HCT116 (cell line): Measurements from ENCODE around the gene DBNL. TPM values are rescaled to one million over a fixed set of nuclear protein-coding genes. Genes with fewer than 3 reads are reported as not detected.

Experiments used
- ATAC-seq: fragments of 200-7000 bp; cut with Tn5 transposase; 2 replicates; pipeline ENCODE4 v1.9.1; 2020; ENCODE audit warnings: mild to moderate bottlenecking, moderate library complexity
- BruUV-seq: library from RNA; stranded (reverse); fragments of 400-500 nt; replicated peaks from 2 replicates; lab custom pipeline; 2021; lab: Mats Ljungman, UMichigan
- CTCF ChIA-PET: fragments of 300-600 bp; sonication (Branson Sonifier 250); formaldehyde crosslinking; loops from one replicate; lab custom pipeline; 2021; ENCODE audit warnings: antibody characterized with exemption; lab: Charles Lee
- POLR2A ChIA-PET: fragments of 300-600, 350-600 bp; sonication (Branson Sonifier 250); formaldehyde crosslinking; loops from one replicate; lab custom pipeline; 2021; ENCODE audit warnings: antibody characterized with exemption; lab: Charles Lee
- RAD21 ChIA-PET, 2 experiments: fragments of 300-600 bp; sonication (Branson Sonifier 250); formaldehyde crosslinking; loops; one replicate each; lab custom pipeline; 2023; ENCODE audit warnings: low total read pairs in 2 of 2; ENCODE audit not compliant: uncharacterized antibody in 2 of 2, unreplicated experiment in 2 of 2, low non-redundant PET in 1 of 2; lab: Charles Lee
- DNase-seq: peaks from one replicate; pipeline ENCODE4 v3.0.0-alpha.2; 2010; ENCODE audit warnings: low read depth, low spot score
- H2AFZ ChIP-seq: fragments of 200-600 bp; shearing (Covaris generic), sonication (generic); 2 replicates; pipeline ENCODE4 v1.6.1; 2017; ENCODE audit warnings: low read depth, mixed run types, mixed read lengths, antibody characterized with exemption, low read length; ENCODE audit not compliant: poor library complexity, severe bottlenecking
- H3K27ac ChIP-seq: 2 replicates; pipeline ENCODE4 v1.5.1; 2012; ENCODE audit warnings: low read depth, low read length
- H3K27me3 ChIP-seq: fragments of 200-600 bp; sonication (generic); 2 replicates; pipeline ENCODE4 v1.6.1; 2016; ENCODE audit warnings: mixed run types, low read length, mixed read lengths; ENCODE audit not compliant: insufficient read depth
- H3K36me3 ChIP-seq, 2 experiments: fragments of 200-500 bp in 1 of 2; fragments of 200-600 bp in 1 of 2; sonication (Bioruptor generic) in 1 of 2; sonication (generic) in 1 of 2; 2 replicates each; pipeline versions ENCODE4 v1.5.1 to v1.6.1; 2014 to 2016; ENCODE audit warnings: low read length in 2 of 2, inconsistent platforms in 1 of 2, mixed read lengths in 1 of 2, mixed run types in 1 of 2; ENCODE audit not compliant: insufficient read depth in 2 of 2, control insufficient read depth in 1 of 2
- H3K4me1 ChIP-seq, 2 experiments: fragments of 200-600 bp in 1 of 2; sonication (generic) in 1 of 2; 2 replicates each; pipeline versions ENCODE4 v1.5.1 to v1.6.1; 2012 to 2017; ENCODE audit warnings: low read length in 2 of 2, inconsistent platforms in 1 of 2, mild to moderate bottlenecking in 1 of 2, mixed read lengths in 1 of 2, mixed run types in 1 of 2, moderate library complexity in 1 of 2; ENCODE audit not compliant: insufficient read depth in 2 of 2, control insufficient read depth in 1 of 2
- H3K4me2 ChIP-seq: fragments of 200-600 bp; sonication (generic); 2 replicates; pipeline ENCODE4 v1.6.1; 2017; ENCODE audit warnings: mixed run types, low read length, mixed read lengths
- H3K4me3 ChIP-seq, 2 experiments: fragments of 200-600 bp in 1 of 2; sonication (generic) in 1 of 2; replicated peaks in 1 of 2; 2 replicates each; pipeline ENCODE4 v1.5.1; 2011 to 2016; ENCODE audit warnings: low read length in 2 of 2, control low read depth in 1 of 2, low read depth in 1 of 2, mild to moderate bottlenecking in 1 of 2, mixed read lengths in 1 of 2, mixed run types in 1 of 2
- H3K79me2 ChIP-seq: fragments of 200-600 bp; sonication (generic); 2 replicates; pipeline ENCODE4 v1.6.1; 2017; ENCODE audit warnings: mild to moderate bottlenecking, mixed run types, low read length, moderate library complexity, mixed read lengths; ENCODE audit not compliant: insufficient read depth
- H3K9ac ChIP-seq: fragments of 200-600 bp; sonication (generic); 2 replicates; pipeline ENCODE4 v1.6.1; 2016; ENCODE audit warnings: low read length, mixed read lengths
- H3K9me2 ChIP-seq: fragments of 200-600 bp; sonication (generic), shearing (Covaris generic); 2 replicates; pipeline ENCODE4 v1.6.1; 2017; ENCODE audit warnings: mixed run types, mild to moderate bottlenecking, moderate library complexity; ENCODE audit not compliant: insufficient read depth
- H3K9me3 ChIP-seq, 2 experiments: fragments of 200-500 bp in 1 of 2; fragments of 200-600 bp in 1 of 2; sonication (Bioruptor generic) in 1 of 2; sonication (generic) in 1 of 2; 2 replicates each; pipeline ENCODE4 v1.6.1; 2014 to 2017; ENCODE audit warnings: low read length in 2 of 2, mixed read lengths in 2 of 2, inconsistent platforms in 1 of 2, low read depth in 1 of 2, mild to moderate bottlenecking in 1 of 2, mixed run types in 1 of 2, moderate library complexity in 1 of 2; ENCODE audit not compliant: control insufficient read depth in 1 of 2, insufficient read depth in 1 of 2
- H4K20me1 ChIP-seq: fragments of 200-600 bp; sonication (generic), shearing (Covaris generic); 2 replicates; pipeline ENCODE4 v1.6.1; 2017; ENCODE audit warnings: mixed run types, mild to moderate bottlenecking, moderate library complexity; ENCODE audit not compliant: insufficient read depth
- CBX3 ChIP-seq: IDR thresholded peaks from 2 replicates; pipeline ENCODE4 v1.6.1; 2012; ENCODE audit warnings: low read depth
- ELF1 ChIP-seq: IDR thresholded peaks from 2 replicates; pipeline ENCODE4 v1.6.1; 2012; ENCODE audit warnings: low read depth, borderline replicate concordance
- EZH2 ChIP-seq: fragments of 200-600 bp; sonication (generic); IDR thresholded peaks from 2 replicates; pipeline ENCODE4 v1.6.1; 2017; ENCODE audit warnings: antibody characterized with exemption, mixed run types
- JUND ChIP-seq: IDR thresholded peaks from 2 replicates; pipeline ENCODE4 v1.6.1; 2012
- POLR2AphosphoS5 ChIP-seq: IDR thresholded peaks from 2 replicates; pipeline ENCODE4 v1.6.1; 2011; ENCODE audit warnings: mild to moderate bottlenecking, low read depth, low read length, moderate library complexity
- SRF ChIP-seq: IDR thresholded peaks from 2 replicates; pipeline ENCODE4 v1.6.1; 2012; ENCODE audit warnings: low read depth
- TCF7L2 ChIP-seq: IDR thresholded peaks from 2 replicates; pipeline ENCODE4 v1.7.0; 2011; ENCODE audit warnings: borderline replicate concordance, inconsistent platforms; ENCODE audit not compliant: insufficient read depth, insufficient read length; ENCODE audit errors: extremely low read depth
- YY1 ChIP-seq: IDR thresholded peaks from 2 replicates; pipeline ENCODE4 v1.6.1; 2011; ENCODE audit warnings: low read length, low read depth, moderate library complexity, mild to moderate bottlenecking; ENCODE audit not compliant: insufficient replicate concordance; ENCODE audit errors: extremely low read depth
- ZNF274 ChIP-seq: fragments of 200-500 bp; sonication (Bioruptor generic); IDR thresholded peaks from 2 replicates; pipeline ENCODE4 v1.6.1; 2014; ENCODE audit warnings: mild to moderate bottlenecking, low read depth, low read length, inconsistent platforms
- intact Hi-C: fragments of 100-400 bp; cut with micrococcal nuclease; formaldehyde crosslinking; loops from 2 replicates; pipeline ENCODE4 v1.10.0; 2022
- total RNA-seq: library from RNA; stranded (reverse); gene quantifications from one replicate; pipeline ENCODE4 v1.2.1, GENCODE V29; 2021; ENCODE audit not compliant: unreplicated experiment
- TF ChIP-seq, protein P1 (sequence below): IDR thresholded peaks from 2 replicates; pipeline ENCODE4 v1.6.1; 2012; ENCODE audit warnings: low read depth
- TF ChIP-seq, protein P2 (sequence below): IDR thresholded peaks from 2 replicates; pipeline ENCODE4 v1.6.1; 2012

Gene DBNL
- total RNA-seq, 1 experiment from 2014 or later: 39.4 TPM

DNA sequence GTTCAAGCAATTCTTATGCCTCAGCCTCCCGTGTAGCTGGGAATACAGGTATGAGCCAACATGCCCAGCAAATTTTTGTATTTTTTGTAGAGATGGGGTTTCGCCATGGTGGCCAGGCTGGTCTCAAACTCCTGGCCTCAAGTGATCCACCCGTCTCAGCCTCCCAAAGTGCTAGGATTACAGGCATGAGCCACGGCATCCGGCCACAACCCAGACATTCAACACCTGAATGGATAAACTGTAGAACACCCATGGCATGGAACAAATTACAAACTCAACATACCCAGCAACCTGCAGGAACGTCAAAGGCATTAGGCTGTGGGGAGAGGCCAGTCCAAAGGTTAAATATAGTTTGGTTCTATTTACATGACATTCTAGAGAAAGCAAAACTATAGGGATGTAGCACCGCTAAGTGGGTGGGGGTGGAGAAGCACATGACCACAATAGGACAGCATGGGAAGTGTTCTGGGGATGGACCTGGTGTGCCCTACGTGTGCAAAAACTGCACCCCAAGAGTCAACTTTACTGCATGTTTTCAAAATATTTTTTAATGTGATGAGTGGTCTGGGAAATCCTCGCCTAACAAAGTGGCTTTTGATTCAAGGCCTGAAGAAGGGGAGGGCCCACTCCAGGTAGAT is 27.3 kb downstream of the DBNL start:
- Histone ChIP-seq H3K79me2 (no peaks in the 10 kb centered on the region), H3K4me1 (peaks cover 11 to 33% of the 10 kb centered on the region in 2 experiments), H3K9me3 (no peaks in the 10 kb centered on the region), H3K9ac (0 out of 2 replicates have a peak overlapping the region, but pooled peaks have one; percentile 11), H4K20me1 (no peaks in the 10 kb centered on the region)
- intact Hi-C loops: loop anchor here (1.0 kb wide), 1 partner anchor 124 kb away; no protein-coding TSS in a partner anchor
- TF ChIP-seq JUND (0 out of 2 replicates have a peak, but pooled peaks have one; percentile 8), TCF7L2 (no peak)
- TF ChIP-seq, all 23 proteins: peak for 1
- no peak for DNase-seq
- H3K27me3 ChIP-seq: no peaks in the 10 kb centered on the region
- POLR2A ChIA-PET: no interaction called here
- ATAC-seq: no peak
- CTCF ChIA-PET: interaction anchor here (1.3 to 1.7 kb wide), 3 partner anchors 10 to 169 kb away, joined by 5 to 8 read pairs (median 6); no protein-coding TSS in a partner anchor
- peak overlapping the region; percentile 70 for H3K4me2 ChIP-seq
- BruUV-seq: no TSS peak
- no peaks in the 10 kb centered on the region for H3K9me2 ChIP-seq
- RAD21 ChIA-PET: no interaction called here
- H3K4me3 ChIP-seq: no peak overlapping the region
- peak overlapping the region; percentile 45; the same call in 1 of the 2 replicates for H3K27ac ChIP-seq
- H3K36me3 ChIP-seq: peaks cover 9 to 16% of the 10 kb centered on the region in 2 experiments; a peak in 3 of 4 replicates
- no peak overlapping the region for H2AFZ ChIP-seq

GRCh38 chr7:44072364-44073231 is 28.1 kb downstream of the DBNL start:
- ATAC-seq (peak; percentile 84), DNase-seq (peak; percentile 48)
- ChIA-PET RAD21 (no interaction called here), CTCF (interaction anchor here (0.6 to 1.7 kb wide), 6 partner anchors 9 to 661 kb away, joined by 3 to 8 read pairs (median 4); no protein-coding TSS in a partner anchor), POLR2A (no interaction called here)
- Histone ChIP-seq H3K9me3 (no peaks in the 10 kb centered on the region), H3K79me2 (no peaks in the 10 kb centered on the region), H2AFZ (no peak overlapping the region), H3K4me3 (no peak overlapping the region), H3K9me2 (no peaks in the 10 kb centered on the region), H4K20me1 (no peaks in the 10 kb centered on the region), H3K4me2 (peak overlapping the region; percentile 51), H3K9ac (0 out of 2 replicates have a peak overlapping the region, but pooled peaks have one; percentile 11), H3K27me3 (no peaks in the 10 kb centered on the region), H3K4me1 (peaks cover 11 to 33% of the 10 kb centered on the region in 2 experiments), H3K27ac (peak overlapping the region; percentile 45), H3K36me3 (peaks cover 9 to 20% of the 10 kb centered on the region in 2 experiments; a peak in 3 of 4 replicates)
- no TSS peak for BruUV-seq
- intact Hi-C loops: loop anchor here (1.0 kb wide), 1 partner anchor 124 kb away; no protein-coding TSS in a partner anchor
- TF ChIP-seq YY1: no peak
- peak; percentile 41 for TF ChIP-seq TCF7L2
- TF ChIP-seq CBX3: no peak
- no peak for TF ChIP-seq SRF
- no peak for TF ChIP-seq ELF1
- TF ChIP-seq, protein P1, sequence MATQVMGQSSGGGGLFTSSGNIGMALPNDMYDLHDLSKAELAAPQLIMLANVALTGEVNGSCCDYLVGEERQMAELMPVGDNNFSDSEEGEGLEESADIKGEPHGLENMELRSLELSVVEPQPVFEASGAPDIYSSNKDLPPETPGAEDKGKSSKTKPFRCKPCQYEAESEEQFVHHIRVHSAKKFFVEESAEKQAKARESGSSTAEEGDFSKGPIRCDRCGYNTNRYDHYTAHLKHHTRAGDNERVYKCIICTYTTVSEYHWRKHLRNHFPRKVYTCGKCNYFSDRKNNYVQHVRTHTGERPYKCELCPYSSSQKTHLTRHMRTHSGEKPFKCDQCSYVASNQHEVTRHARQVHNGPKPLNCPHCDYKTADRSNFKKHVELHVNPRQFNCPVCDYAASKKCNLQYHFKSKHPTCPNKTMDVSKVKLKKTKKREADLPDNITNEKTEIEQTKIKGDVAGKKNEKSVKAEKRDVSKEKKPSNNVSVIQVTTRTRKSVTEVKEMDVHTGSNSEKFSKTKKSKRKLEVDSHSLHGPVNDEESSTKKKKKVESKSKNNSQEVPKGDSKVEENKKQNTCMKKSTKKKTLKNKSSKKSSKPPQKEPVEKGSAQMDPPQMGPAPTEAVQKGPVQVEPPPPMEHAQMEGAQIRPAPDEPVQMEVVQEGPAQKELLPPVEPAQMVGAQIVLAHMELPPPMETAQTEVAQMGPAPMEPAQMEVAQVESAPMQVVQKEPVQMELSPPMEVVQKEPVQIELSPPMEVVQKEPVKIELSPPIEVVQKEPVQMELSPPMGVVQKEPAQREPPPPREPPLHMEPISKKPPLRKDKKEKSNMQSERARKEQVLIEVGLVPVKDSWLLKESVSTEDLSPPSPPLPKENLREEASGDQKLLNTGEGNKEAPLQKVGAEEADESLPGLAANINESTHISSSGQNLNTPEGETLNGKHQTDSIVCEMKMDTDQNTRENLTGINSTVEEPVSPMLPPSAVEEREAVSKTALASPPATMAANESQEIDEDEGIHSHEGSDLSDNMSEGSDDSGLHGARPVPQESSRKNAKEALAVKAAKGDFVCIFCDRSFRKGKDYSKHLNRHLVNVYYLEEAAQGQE: no peak
- TF ChIP-seq POLR2AphosphoS5: peak; percentile 48; the same call in 1 of the 2 replicates
- TF ChIP-seq EZH2: no peak
- TF ChIP-seq ZNF274: no peak
- TF ChIP-seq, protein P2, sequence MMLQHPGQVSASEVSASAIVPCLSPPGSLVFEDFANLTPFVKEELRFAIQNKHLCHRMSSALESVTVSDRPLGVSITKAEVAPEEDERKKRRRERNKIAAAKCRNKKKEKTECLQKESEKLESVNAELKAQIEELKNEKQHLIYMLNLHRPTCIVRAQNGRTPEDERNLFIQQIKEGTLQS: no peak
